Activated naive CD4-positive, alpha-beta T cell treated with anti-CD3 and anti-CD28 coated beads, Interleukin-2, amount 50 U/mL, for 72 hours (primary cell): ENCODE measurements around the gene DHDH. TPM values are rescaled to one million over a fixed set of nuclear protein-coding genes. Genes with fewer than 3 reads are reported as not detected.
"Not testable (repeated sequence)": the region's sequence is repeated elsewhere in the genome, so short reads cannot be mapped to it uniquely, and the experiment has no call there.

Experiments used
- ATAC-seq, 2 donors: fragments of 150-1000 bp; cut with Tn5 transposase; 2 replicates each; pipeline ENCODE4 v1.10.0; 2021; ENCODE audit warnings: mild to moderate bottlenecking in 2 of 2, moderate library complexity in 2 of 2
- DNase-seq, 2 donors: peaks; one replicate each; pipeline ENCODE4 v3.0.0; 2021 to 2022; ENCODE audit warnings: low spot score in 2 of 2
- H3K27ac Mint-ChIP-seq, 2 donors: one replicate each; pipeline ENCODE4 v1.8.0; 2022; ENCODE audit warnings: mild to moderate bottlenecking in 2 of 2, mixed read lengths in 2 of 2
- H3K36me3 Mint-ChIP-seq, 2 donors: one replicate each; pipeline ENCODE4 v1.8.0; 2022; ENCODE audit warnings: mixed read lengths in 2 of 2
- H3K9me3 Mint-ChIP-seq, 2 donors: one replicate each; pipeline ENCODE4 v1.8.0; 2022; ENCODE audit warnings: mixed read lengths in 2 of 2
- total RNA-seq, 2 donors: library from RNA; stranded (reverse); gene quantifications; one replicate each; pipeline ENCODE4 v1.2.3, GENCODE V29; 2022

The DHDH gene
- total RNA-seq: 1 to 10 TPM; 2.2 to 7.4 TPM

DNA sequence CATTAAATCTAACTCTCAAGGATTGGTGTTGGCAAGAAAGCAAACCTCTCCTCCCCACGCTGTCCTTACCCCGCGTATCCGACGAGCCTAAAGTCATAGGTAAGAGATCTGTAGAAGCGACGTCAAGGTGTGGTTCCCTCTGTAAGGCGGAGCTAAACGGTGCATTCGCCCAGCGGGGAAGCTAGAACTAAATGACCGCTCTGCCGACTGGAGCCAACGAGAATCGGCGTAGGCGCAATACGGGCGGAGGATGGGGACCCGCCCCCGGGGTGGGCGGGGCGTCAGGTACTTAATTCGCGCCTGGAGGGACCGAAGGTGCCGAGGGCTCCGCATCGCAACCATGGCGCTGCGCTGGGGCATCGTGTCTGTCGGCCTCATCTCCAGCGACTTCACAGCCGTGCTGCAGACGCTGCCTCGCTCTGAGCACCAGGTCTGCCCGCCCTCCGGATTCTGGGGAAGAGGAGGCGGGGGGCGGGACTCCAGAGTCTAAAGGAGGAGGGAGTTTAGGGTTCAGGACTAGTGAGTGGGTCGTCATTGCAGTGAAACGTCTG is at the start of gene DHDH:
Gene DHDH (plus strand): TSS at position 318 of the 551 bp plus-strand sequence. CDS start 23 bp downstream, at position 341.
- no peaks in the 10 kb centered on the region for H3K9me3 Mint-ChIP-seq
- DNase-seq (peak; percentile 87), ATAC-seq (peak; percentile 98 to 99)
- H3K27ac Mint-ChIP-seq: peak within 1 kb of the TSS; percentile 65 to 82
- no peaks in the 10 kb centered on the region for H3K36me3 Mint-ChIP-seq

DNA sequence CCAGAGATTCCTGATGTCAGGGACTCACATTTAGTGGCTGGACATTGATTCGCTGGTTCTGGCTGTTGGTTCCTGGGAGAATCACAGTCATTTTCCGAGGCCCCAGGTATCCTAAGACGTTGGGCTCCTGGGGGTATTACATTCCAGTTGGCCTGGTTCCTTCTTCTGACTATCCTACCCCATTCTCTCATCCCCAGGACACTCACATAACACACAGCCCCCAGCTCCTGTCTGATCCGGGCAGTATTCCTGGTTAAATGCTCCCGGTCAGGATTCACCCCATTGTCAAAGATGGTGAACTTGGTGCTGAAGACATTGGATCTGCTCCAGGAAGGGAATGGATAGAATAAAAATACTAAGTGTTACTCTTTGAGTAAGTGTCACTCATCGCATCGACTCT is 49.8 kb upstream of the DHDH start:
- ATAC-seq (peak in 1 of 2 donors; percentile 2), DNase-seq (no peak)
- peaks cover 0 to under 1% of the 10 kb centered on the region in 2 donors for H3K36me3 Mint-ChIP-seq
- H3K9me3 Mint-ChIP-seq: no peaks in the 10 kb centered on the region
- H3K27ac Mint-ChIP-seq: peak overlapping the region in 1 of 2 donors; percentile 76

DNA sequence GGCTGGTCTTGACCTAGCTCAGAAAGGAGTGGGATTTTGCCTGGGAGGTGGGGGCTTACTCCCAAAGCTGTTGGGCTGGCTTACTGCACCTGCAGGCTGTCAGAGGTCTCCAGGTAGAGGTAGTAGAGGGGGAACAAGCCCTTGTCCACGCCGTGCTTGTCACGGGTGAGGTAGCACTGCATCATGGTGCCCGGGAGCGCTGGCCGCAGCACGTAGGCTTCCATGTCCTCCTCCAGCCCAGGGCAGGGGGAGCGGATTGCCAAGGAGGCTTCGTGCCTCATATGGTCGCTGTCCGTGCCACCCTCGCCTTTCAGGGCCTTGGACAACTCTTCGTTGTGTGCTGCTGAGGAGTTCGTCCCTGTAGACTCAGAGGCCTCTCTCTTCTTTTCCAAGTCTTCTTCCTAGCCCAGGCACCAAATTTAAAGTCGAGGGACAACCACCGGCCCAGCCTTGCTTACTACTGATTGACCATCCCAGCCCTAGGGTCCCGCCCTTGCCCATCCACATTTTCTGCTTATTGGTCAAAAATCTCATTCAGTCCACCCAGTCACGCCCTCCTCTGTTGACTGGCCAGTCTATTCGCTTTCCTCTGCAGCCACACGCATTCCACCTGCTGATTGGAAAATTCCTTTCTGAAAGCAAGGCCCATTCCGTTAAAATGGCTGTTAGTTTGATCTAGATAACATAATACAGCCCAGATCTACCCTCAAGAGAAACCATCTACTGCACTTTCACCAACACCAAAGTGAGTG is 45.5 kb upstream of the DHDH start:
- H3K27ac Mint-ChIP-seq: no peak overlapping the region
- ATAC-seq: no peak
- H3K36me3 Mint-ChIP-seq: no peaks in the 10 kb centered on the region
- no peaks in the 10 kb centered on the region for H3K9me3 Mint-ChIP-seq
- DNase-seq: no peak

DNA sequence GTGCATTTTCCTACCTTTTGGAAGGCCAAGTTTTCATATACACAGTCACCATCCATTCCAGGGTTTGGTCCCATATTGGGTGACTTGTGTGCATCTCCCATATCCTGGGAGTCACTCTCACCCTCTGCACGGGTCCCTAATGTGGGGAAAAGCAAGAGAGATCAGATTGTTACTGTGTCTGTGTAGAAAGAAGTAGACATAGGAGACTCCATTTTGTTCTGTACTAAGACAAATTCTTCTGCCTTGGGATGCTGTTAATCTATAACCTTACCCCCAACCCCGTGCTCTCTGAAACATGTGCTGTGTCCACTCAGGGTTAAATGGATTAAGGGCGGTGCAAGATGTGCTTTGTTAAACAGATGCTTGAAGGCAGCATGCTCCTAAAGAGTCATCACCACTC is 44.0 kb upstream of the DHDH start:
- not testable (repeated sequence) for H3K27ac Mint-ChIP-seq, ATAC-seq, H3K9me3 Mint-ChIP-seq, H3K36me3 Mint-ChIP-seq, DNase-seq

DNA sequence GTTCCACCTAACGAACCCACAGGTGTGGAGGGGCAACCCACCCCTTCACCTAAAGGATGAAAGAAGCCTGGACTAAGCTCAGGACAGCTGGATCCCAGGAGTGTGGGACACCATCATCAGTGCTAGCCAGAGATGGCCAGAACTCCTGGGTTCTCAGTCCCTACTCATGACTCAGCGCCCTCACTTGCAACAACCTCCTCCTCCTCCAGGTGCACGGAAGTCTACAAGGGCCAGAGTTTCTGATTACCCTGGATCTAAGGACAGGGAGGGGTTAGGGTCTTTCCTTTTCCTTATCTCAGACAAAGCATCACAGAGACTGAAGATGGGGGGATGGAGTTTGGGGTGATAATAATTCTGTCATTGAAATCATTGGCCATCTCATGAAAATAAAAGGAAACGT is 42.9 kb upstream of the DHDH start:
- Mint-ChIP-seq H3K36me3 (no peaks in the 10 kb centered on the region), H3K9me3 (no peaks in the 10 kb centered on the region), H3K27ac (peak overlapping the region in 1 of 2 donors; percentile 61)
- no peak for ATAC-seq
- DNase-seq: no peak

GRCh38 chr19:48895226-48895625 is 38.3 kb upstream of the DHDH start:
- no peaks in the 10 kb centered on the region for H3K9me3 Mint-ChIP-seq
- ATAC-seq (no peak), DNase-seq (no peak)
- H3K27ac Mint-ChIP-seq: no peak overlapping the region
- H3K36me3 Mint-ChIP-seq: peaks cover 2 to 3% of the 10 kb centered on the region in 2 donors

- peak overlapping the region in 1 of 2 donors; percentile 66 for H3K27ac Mint-ChIP-seq
Observed at GRCh38 chr19:48896191-48896720, 37.2 kb upstream of the DHDH start.

DNA sequence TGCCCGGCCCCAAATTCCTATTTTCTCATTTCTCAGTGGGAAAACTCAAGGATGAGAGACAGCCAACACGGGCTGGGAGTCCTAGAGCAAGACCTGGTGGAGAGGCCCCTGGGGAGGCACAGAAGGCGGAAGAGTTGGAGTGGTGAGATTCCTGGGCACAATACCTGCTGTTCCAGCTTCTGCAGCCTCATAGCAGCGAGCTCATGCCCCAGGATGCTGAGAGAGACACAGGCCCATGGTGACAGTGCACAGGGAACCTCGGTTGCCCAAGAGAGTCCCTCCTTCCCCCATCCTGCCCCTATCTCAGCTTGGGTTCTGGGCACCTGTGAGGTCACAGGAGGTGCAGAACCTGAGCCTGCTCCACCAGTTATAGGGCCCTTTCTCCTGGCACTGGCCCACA is 36.3 kb upstream of the DHDH start:
- Mint-ChIP-seq H3K9me3 (no peaks in the 10 kb centered on the region), H3K36me3 (peaks cover 10 to 15% of the 10 kb centered on the region in 2 donors), H3K27ac (peak overlapping the region in 1 of 2 donors; percentile 66)
- DNase-seq: no peak
- no peak for ATAC-seq

More at GRCh38 chr19:48896191-48896720, 37.2 kb upstream of the DHDH start:
- peaks cover 10% of the 10 kb centered on the region in 2 donors for H3K36me3 Mint-ChIP-seq
- H3K9me3 Mint-ChIP-seq: no peaks in the 10 kb centered on the region
- DNase-seq (peak in 1 of 2 donors; percentile 76), ATAC-seq (peak in 1 of 2 donors; percentile 51)

DNA sequence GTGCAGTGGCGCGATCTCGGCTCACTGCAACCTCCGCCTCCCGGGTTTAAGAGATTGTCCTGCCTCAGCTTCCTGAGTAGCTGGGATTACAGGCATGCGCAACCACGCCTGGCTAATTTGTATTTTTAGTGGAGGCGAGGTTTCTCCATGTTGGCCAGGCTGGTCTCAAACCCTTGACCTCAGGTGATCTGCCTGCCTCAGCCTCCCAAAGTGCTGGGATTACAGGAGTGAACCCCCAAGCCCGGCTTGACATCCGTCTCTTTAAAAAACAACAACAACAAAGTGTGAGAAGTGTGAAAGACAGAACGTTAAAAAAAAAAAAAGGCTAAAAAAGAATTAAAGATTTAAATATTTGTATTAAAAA is 34.1 kb upstream of the DHDH start:
- DNase-seq, H3K9me3 Mint-ChIP-seq, ATAC-seq: not testable (repeated sequence)
- H3K36me3 Mint-ChIP-seq: peaks cover 10 to 21% of the 10 kb centered on the region in 2 donors
- peak overlapping the region; percentile 96 to 97 for H3K27ac Mint-ChIP-seq

DNA sequence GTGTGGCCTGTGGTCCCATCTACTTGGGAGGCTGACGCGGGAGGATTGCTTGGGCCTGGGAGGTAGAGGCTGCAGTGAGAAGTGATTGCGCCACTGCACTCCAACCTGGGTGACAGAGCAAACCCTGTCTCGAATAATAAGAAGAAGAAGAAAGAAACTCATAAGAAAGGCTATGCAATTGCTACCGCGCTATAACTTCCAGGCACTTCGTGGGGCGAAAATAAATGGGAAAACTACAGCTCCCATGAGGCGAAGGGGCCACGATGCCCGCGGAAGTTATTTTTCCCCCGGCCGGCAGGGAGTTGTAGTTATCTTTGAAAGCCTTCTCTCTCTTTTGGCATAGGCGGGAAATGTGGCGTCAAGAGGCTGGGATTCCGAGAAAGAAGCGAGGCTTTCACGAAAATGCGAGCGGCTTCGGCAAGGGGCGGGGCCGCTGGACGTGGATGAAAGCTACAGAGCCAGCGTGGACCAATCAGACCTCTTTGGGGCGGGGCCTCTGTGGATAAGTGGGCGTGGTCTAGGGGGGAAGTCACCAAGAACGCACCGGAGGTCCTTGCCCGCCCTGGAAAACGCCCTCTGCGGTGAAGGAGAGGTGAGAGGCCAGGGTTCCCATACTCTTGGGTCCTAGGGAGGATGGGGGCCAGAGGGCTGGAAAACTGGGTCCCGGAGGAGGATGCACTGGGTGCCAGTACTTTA is 33.6 kb upstream of the DHDH start, which contains the start of gene NUCB1:
Gene NUCB1 (plus strand): TSS at position 532 of the 696 bp plus-strand sequence. CDS start 485 bp downstream, outside the sequence.
- ATAC-seq: peak; percentile 94 to 97

DNA sequence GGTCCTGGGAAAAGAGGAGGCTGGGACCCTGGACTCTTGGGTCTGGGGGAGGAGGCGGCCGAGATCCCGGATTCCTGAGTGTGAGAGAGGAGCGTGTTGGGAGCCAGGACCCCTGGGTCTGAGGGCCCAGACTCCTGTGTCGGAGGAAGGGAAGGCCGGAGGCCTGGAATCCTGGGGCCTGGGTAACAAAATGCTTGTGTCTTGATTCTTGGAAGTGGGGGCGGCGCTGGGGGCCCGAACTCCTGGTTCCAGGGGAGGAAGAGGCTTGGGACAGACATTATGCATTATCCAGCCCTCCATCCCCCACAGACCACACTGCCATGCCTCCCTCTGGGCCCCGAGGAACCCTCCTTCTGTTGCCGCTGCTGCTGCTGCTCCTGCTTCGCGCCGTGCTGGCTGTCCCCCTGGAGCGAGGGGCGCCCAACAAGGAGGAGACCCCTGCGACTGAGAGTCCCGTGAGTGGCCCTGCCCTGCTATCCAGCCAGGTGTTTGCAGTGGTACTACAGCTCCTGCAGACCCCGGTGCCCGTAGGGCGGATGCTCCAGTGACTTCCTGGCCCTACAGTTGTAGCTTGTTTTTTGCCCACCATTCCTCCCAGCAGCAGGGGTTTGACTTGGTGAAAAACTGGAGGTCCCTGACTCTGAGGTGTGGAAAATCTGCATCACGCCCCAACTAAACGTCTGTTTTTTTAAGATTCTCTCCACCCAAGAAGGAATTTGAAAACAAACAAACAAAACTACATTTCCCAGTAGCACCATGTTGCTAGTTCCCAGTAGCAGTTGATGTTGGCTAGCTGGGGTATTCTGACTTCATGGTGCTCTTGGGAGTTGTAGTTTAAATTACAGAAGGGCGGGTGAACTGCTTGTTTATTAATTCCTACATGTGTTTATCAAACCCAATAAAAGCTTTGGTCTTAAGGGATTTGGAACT is 32.8 kb upstream of the DHDH start:
- H3K27ac Mint-ChIP-seq: peak overlapping the region; percentile 97 to 99
- ATAC-seq (no peak), DNase-seq (no peak)
- peaks cover 16 to 21% of the 10 kb centered on the region in 2 donors for H3K36me3 Mint-ChIP-seq
- peaks cover 0 to 4% of the 10 kb centered on the region in 2 donors for H3K9me3 Mint-ChIP-seq

More for the DNA sequence above, 33.6 kb upstream of the DHDH start, which contains the start of gene NUCB1:
- peak; percentile 99 to 100 for DNase-seq
- Mint-ChIP-seq H3K36me3 (peaks cover 15 to 21% of the 10 kb centered on the region in 2 donors), H3K27ac (peak within 1 kb of the TSS; percentile 97 to 99), H3K9me3 (peaks cover 0 to 4% of the 10 kb centered on the region in 2 donors)

DNA sequence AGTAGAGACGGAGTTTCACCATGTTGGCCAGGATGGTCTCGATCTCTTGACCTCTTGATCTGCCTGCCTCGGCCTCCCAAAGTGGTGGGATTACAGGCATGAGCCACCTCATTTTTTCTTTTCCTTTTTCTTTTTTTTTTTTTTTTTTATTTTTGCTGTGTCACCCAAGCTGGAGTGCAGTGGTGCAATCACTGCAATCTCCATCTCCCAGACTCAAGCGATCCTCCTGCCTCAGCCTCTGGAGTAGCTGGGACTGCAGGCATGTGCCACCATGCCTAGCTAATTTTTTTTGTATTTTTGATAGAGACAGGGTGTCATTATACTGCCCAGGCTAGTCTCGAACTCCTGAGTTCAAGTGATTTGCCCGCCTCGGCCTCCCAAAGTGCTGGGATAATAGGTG is 31.2 kb upstream of the DHDH start:
- H3K9me3 Mint-ChIP-seq, ATAC-seq, DNase-seq: not testable (repeated sequence)
- Mint-ChIP-seq H3K36me3 (peaks cover 16 to 33% of the 10 kb centered on the region in 2 donors), H3K27ac (peak overlapping the region; percentile 86 to 97)

- not testable (repeated sequence) for H3K27ac Mint-ChIP-seq, ATAC-seq, H3K9me3 Mint-ChIP-seq, DNase-seq
- peaks cover 16 to 38% of the 10 kb centered on the region in 2 donors for H3K36me3 Mint-ChIP-seq
Observed at GRCh38 chr19:48903788-48904187, 29.7 kb upstream of the DHDH start.

DNA sequence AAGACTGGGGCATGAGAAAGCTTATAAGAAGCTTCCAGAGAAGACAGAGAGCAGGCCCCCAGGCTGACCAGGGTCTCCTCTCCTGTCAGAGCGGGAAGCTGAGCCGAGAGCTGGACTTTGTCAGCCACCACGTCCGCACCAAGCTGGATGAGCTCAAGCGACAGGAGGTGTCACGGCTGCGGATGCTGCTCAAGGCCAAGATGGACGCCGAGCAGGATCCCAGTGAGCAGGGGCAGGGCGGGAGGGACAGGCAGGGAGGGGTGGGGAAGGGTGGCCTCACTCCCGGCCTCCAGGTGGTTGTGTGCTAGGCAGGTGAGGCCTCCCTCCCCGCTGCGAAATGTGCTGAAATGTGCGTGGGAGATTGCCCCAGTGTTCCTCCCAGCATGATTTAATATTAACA is 27.8 kb upstream of the DHDH start:
- ATAC-seq (no peak), DNase-seq (no peak)
- Mint-ChIP-seq H3K36me3 (peaks cover 9 to 32% of the 10 kb centered on the region in 2 donors), H3K27ac (no peak overlapping the region), H3K9me3 (peaks cover 0 to 4% of the 10 kb centered on the region in 2 donors)

- Mint-ChIP-seq H3K9me3 (peaks cover 0 to 4% of the 10 kb centered on the region in 2 donors), H3K36me3 (peaks cover 6 to 28% of the 10 kb centered on the region in 2 donors), H3K27ac (no peak overlapping the region)
- no peak for ATAC-seq
- DNase-seq: no peak
Observed at GRCh38 chr19:48906324-48906723, 27.2 kb upstream of the DHDH start.

DNA sequence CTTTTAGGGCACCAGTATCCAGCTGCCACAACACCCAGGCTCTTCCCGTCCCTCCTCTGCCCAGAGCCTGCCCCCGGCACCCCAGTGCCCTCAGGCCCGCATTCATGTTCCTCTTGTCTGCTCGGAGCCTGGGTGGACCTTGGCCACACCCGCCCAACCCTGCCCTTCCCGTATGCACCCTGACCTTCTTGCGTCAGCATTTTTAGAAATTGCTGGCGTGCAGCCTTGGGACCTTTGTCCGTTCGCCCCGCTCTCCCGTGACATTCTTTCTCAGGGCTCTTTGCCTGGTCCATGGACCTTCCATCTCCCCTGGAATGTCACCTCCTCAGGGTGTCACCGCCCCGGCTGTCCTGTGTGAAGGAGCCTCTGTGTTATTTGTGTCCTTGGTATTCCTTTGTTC is 25.8 kb upstream of the DHDH start:
- Mint-ChIP-seq H3K9me3 (peaks cover 0 to under 1% of the 10 kb centered on the region in 2 donors), H3K27ac (peak overlapping the region in 1 of 2 donors; percentile 30), H3K36me3 (peaks cover 6 to 25% of the 10 kb centered on the region in 2 donors)
- DNase-seq: no peak
- ATAC-seq: no peak
